Activated T-cell treated with anti-CD3 and anti-CD28 coated beads for 24 hours (primary cell): ENCODE data around the gene DDX3Y.

Experiments used
- DNase-seq: peaks from one replicate; pipeline ENCODE4 v3.0.0-alpha.2; 2020; ENCODE audit warnings: low read depth

The DDX3Y gene

GRCh38 chrY:12904618-12905516 is at the start of gene DDX3Y:
Gene DDX3Y, plus strand, starts transcription at chrY:12904868. Its CDS starts 69 bp downstream, at chrY:12904937.
- DNase-seq, result peak; percentile 76

DNA sequence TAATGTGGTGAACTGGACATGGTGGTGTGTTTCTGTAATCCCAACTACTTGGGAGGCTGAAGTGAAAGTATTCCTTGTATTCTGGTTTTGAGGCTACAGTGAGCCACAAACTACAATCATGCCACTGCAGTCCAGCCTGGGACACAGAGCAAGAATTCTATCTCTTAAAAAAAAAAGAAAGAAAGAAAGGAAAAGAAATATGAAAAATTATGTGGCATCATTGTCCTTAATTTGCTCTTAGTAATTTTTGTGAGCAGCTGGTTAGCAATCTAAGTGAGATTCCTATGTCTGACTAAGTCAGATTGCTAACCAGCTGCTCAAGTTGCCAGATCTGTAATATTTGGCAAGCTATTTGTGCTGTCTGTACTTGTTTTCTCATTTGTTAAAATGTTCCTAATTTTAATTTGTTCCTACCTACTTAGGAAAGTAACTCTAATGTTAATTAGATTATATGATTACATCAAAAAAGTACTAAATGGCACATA is 48.8 kb upstream of the DDX3Y start:
- no peak for DNase-seq

GRCh38 chrY:12867960-12868359 is 36.7 kb upstream of the DDX3Y start:
- no peak for DNase-seq

DNA sequence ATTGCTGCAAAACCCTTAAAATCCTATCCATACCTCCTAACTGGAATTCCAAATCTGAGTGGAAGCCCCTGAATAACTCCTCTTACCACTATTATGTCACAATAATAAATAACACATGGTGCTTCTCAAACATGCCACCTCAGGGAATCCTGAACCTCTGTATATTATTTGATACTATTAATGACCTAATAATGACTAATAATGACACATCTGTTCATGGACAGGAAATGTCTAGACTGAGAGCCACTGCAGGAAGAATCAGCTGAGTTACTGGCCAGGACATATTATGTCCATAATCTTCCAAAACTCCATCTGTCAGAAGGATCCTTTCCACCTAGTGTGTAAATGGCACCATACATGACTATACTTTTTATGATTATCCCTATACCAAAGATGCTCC is 7.7 kb upstream of the DDX3Y start:
- no peak for DNase-seq

DNA sequence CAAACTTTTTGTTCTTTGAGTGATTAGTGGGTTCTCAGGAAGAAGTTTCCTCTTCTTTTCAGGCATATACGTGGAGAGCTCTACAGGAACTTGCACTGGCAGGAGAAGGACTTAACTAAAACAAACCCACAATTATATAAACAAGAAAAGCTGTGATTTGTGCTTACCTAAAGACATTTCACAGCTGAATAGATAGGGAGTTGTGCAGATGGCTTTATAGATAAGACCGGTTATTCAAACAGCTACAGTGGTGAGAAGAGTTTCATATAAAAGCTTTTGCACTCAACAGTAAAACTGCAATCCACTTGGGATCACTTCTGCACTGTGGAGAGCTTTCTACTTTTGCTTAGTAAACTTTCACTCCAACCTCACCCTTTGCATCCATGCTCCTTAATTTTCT is 6.1 kb upstream of the DDX3Y start:
- no peak for DNase-seq

- DNase-seq, result peak; percentile 57
Observed at GRCh38 chrY:12905517-12905872, 827 bp downstream of the DDX3Y start.

GRCh38 chrY:12905895-12906294 is 1.2 kb downstream of the DDX3Y start:
- no peak for DNase-seq

- no peak for DNase-seq
Observed at GRCh38 chrY:12913541-12913940, 8.9 kb downstream of the DDX3Y start.

- no peak for DNase-seq
Observed at GRCh38 chrY:12928043-12928442, 23.4 kb downstream of the DDX3Y start.

DNA sequence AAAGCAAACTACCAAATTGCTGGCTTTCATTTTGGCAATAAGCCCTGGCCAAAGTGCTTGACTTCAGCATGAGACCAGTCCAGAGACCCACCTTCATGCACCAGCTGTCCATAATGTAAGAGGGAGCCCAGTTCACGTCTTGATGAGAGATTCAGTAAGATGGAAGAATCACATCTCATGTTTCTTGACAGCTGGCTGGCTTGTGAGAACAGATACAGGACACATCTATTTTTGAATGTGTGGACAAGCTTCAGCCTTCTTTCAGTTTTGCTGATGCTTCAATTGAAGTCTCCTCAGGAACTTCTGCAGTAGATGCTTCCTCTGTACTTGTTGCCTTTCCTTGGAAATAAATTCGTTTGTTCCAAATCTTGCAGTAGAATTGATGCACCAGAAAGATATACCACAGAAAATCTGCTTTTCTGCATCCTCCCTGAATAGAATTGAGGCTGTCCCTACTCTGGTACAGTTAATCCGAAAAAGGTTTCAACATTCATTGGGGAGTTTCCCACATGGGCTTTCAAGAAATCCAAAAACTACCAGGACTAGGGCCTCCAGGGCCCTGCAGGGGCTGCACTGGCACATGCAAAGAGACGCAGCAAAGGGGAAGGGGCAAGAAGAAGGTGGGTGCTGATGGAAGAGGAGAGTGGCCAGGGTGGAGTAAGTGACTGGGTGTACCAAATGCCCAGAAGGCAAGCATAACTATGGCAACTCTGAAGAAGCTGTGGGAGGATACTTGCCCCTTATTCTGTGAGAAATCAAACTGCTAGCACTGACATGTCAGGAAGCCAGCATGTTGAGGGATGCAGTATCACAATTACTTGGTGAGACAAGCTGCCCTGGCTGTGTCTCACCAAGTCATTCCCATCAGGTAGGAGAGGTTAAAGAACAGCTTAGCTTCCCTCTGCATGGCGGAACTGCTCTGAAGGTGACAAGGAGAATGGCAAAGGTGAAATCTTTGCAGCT is 37.3 kb downstream of the DDX3Y start:
- no peak for DNase-seq
